GM19023 (cell line): ENCODE results near the gene CARD19.
"Not testable (repeated sequence)": the region's sequence is repeated elsewhere in the genome, so short reads cannot be mapped to it uniquely, and the experiment has no call there.

Experiments used
- ATAC-seq: cut with Tn5 transposase; IDR thresholded peaks from one replicate; pipeline ENCODE4 v1.9.1; 2021; ENCODE audit warnings: mild to moderate bottlenecking, moderate library complexity; ENCODE audit not compliant: unreplicated experiment

CARD19 gene

GRCh38 chr9:93099551-93100275 lies 3.7 kb downstream of the CARD19 start:
- no peak for ATAC-seq

DNA sequence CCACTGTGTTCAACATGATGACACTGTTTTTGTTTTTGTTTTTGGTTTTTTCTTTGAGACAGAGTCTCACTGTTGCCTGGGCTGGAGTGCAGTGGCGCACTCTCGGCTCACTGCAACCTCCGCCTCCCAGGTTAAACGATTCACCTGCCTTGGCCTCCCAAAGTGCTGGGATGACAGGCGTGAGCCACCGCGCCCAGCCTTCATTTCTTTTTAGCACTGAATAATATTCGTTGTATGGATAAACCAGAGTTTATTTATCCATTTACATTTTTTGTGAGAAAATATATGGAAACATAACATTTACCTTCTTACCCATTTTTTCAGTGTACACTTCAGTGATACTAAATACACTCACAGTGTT lies 4.2 kb downstream of the CARD19 start:
- ATAC-seq = no peak

DNA sequence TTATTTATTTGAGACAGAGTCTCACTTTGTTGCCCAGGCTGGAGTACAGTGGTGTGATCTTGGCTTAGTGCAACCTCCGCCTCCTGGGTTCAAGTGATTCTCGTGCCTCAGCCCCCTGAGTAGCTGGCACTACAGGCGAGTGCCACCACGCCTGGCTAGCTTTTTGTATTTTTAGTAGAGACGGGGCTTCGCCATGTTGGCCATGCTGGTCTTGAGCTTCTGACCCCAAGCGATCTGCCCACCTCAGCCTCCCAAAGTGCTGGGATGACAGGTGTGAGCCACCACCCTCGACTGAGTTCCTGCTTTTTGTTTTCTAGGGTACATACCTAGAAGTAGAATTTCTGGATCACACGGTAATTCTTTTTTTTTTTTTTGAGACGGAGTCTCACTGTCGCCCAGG lies 5.1 kb downstream of the CARD19 start:
- not testable (repeated sequence) for ATAC-seq

- no peak for ATAC-seq
These were observed 9.6 kb downstream of the CARD19 start for GRCh38 chr9:93105620-93106019.

- no peak for ATAC-seq
These were observed 11.3 kb downstream of the CARD19 start for GRCh38 chr9:93107151-93107824.

DNA sequence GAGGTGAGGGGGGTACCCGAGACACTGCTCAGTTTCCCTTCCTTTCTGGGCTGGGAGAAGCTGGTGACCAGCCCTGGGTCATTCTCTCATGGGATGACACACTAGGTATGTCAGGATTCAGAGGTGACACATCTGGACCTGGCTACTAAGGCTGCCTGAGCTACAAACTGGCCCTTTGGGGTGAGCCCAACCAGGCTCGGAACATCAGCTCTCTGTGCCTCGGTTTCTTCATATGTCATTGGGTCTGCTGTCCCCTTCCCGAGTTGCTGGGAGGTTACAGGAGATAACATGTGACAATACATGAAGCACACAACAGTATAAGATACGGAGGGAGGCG lies 11.8 kb downstream of the CARD19 start:
- ATAC-seq = no peak

- ATAC-seq = no peak
These were observed 12.4 kb downstream of the CARD19 start for GRCh38 chr9:93108291-93109041.

DNA sequence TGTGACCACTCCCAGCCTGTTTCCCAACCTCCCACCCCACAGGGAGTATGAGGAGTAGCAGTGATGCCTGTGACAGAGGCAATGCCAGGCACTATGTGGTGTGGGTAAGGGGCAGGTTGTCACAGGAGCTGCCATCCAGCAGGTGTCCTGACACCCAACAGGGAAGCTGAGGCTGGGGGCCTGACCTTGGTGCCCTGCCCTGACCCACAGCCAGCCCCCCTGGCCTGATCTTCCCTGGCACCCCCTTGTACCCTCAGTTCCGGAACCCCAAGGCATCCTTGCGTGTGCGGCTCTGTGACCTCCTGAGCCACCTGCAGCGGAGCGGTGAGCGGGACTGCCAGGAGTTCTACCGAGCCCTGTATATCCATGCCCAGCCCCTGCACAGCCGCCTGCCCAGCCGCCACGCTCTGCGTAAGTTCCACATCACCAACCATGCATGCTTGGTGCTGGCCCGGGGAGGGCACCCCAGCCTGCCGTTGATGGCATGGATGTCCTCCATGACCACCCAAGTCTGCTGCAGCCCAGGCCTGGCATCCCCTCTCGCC lies 14.4 kb downstream of the CARD19 start:
- ATAC-seq = no peak

GRCh38 chr9:93111001-93111370 lies 15.0 kb downstream of the CARD19 start:
- ATAC-seq = no peak

DNA sequence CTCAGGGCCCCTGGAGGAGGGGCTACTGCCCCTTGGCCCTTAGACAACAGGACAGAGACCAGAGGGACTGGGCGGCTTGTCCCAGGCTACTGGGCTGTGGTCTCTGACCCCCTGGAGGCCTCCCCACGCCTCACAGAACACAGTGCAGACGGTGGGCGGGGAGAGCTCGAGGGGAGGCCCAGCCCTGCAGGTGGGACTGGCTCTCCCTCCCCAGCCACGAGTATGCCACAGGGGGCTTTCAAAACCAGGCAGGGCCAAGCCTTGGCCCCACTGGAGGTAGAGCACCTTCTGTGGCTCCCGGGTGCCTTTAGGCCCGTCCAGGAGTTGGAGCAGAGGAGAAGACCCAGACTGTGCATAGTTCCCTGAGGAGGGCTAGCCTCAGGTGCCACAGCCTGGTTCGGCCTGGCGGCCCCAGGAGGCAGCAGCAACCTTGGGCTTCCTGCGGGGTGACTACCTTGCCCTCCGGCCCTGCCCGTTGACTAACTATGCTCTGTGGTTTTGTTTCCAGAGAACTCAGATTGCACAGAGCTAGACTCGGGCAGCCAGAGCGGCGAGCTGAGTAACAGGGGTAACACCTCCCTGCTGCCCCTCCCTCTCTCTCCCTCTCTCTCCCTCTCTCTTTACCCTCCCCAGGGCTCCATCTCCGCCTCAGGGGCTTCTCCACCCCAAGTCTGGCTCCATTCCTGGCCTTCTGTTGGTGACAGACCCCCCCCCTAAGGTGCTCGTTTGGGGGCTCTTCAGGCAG lies 15.5 kb downstream of the CARD19 start:
- no peak for ATAC-seq

DNA sequence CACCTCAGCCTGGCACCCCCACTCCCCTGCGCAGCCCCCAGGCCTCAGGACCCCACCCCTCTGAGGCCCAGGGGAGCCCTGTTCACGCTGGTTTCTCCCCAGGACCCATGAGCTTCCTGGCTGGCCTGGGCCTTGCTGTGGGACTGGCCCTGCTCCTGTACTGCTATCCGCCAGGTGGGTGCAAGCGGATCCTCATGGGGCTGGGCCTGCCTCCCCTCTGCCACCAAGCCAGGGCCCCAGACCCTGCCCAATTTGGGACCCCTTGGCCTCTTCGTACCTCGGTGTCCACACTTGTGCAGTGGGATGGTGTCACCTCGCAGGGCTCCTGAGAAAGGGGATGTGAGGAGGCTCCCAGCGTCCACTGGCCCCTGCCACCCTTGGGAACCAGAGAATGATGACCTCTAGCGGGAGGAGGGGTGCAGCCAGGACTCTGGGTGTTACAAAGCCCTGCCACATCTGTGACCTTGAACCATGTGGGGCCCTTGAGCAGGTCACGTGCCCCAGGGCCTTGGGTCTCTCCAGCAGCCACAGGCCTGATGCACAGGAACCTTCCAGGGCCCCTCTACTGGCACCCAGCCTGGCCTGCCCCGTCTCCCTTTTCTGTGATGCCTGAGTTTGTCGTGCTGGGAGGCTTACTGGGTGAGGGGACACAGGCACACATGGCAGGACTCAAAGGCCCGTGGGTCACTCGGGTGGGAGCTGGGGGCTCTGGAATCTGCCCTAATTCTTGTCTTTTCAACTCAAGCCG lies 16.3 kb downstream of the CARD19 start:
- ATAC-seq = no peak

- no peak for ATAC-seq
These were observed 16.9 kb downstream of the CARD19 start for GRCh38 chr9:93112864-93113389.

- no peak for ATAC-seq
These were observed 18.4 kb downstream of the CARD19 start for GRCh38 chr9:93114169-93114983.

DNA sequence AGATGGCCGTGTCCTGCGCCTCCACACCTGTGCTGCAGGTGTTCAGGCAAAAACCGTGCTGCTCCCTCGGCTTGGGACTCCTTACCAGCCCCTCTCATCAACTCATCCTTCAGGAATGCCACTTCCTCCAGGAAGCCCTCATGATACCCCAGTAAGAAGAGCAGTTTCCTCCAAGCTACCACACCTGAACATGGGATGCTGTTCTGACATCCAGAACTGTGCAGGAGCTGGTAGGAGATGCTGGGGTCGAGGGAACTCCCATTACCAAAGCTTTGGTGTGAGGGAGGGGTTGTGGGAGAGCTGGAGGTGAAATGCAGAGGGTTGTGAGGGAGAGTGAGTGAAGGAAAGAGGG lies 18.9 kb downstream of the CARD19 start:
- no peak for ATAC-seq

DNA sequence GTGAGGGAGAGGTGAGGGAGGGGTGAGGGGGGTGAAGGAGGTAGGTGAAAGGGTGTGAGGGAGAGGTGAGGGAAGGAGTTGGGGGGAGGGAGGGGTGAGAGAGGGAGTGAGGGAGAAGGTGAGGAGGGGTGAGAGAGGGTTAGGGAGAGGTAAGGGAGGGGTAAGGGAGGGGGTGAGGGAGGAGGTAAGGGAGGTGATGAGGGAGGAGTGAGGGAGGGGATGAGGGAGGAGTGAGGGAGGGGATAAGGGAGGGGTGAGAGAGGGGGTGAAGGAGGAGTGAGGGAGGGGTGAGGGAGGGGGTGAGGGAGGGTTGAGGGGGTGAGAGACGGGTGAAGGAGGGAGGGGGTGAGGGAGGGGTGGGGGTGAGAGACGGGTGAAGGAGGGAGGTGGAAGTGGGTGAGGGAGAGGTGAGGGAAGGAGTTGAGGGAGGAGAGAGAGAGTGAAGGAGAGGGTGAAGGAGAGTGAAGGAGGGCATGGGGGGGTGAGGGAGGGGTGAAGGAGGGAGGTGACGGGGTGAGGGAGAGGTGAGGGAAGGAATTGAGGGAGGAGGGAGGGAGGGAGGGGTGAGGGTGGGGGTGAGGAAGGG lies 19.6 kb downstream of the CARD19 start:
- ATAC-seq = no peak

DNA sequence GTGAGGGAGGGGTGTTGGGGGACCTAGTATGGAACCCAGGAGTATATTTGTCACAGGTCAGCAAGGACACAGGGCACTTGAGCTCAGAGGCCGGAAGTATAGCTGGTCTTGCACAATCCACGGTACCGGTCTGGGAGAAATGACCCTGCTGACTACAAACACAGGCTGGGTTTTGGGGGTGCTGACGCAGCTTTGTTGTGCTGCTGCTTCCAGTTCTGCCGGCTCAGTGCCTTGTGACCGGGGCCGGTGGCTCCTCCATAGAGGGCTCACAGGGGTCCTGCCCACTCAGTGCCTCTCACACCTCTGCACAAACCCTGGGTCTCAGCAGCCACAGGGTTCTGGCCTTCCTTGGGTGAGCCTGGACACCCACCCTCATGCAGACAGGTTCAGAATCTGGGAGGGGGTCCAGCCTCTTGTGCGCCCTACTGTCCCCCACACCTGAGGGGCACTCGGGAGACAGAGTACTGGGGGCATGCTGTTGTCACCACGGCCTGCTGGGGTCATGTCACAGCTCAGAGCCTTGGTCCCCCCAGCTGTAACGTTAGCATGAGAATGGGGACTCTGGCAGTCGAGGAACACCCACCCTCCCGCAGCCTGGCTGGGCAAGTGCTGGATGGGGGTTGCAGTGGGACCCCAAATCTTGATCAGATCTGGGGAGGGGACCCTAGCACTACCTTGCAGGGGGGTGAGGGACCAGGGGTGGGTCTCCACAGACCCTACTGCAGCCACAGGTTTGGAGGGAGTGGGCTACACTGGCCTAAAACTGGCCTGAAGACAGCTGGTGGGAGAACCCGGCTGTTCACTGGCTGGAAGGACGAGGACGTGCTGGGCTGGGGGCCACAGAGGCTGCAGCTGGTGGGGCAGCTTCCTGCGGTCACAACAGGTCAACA lies 20.3 kb downstream of the CARD19 start:
- ATAC-seq = no peak

GRCh38 chr9:93117521-93117920 lies 21.5 kb downstream of the CARD19 start:
- not testable (repeated sequence) for ATAC-seq
